Measurements from ENCODE around the gene GRIK5.

Gene GRIK5

DNA sequence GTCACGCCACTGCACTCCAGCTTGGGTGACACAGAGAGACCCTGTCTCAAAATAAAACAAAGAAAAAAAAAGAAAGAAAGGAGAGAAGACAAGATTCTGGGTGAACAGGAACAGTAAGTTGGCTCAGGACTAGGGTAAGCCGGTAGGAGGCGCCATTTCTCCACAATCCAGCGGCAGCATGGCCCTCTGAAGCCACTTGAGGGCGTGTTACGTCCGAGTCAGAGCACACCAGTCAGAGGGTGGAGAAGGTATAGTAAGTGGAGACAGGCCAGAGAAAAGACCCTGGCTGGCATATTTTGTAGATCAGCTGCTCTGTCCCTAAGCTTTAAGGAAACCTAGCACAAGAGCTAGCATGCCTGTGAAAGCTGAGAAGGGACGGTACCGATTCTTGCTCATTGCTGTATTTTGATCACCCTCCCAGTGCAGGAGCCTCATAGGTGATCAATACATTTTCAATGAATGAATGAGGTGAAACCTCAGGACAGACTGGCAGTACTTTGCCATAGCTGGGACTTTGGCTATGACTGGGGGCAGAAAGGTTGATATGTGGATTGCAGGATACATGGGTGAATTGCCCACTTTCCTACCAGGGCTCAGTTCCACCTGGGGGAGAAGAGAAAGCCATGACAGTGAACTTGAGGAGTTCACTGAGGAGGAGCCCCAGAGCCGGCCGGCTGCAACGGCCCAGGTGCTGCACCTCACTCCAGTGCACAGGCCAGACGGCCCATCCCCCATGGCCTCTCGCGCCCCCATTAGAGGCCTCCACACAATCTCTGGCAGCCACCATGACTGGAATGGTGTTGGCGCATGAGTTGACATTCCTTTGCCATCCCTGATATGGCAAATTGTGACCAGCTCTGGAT lies 38.8 kb upstream of the GRIK5 start (continued):
- TF ChIP-seq ZNF555 (tag by site-specific recombination; conservative IDR thresholded peaks at IDR 0.05) (no peak), ZNF518A (tag by site-specific recombination; conservative IDR thresholded peaks at IDR 0.05; ENCODE audit: low read depth) (no peak), ZNF544 (tag by site-specific recombination; IDR thresholded peaks at IDR 0.05) (no peak), HOXC10 (CRISPR knock-in tag; IDR thresholded peaks at IDR 0.05) (no peak), ZFHX2 (tag by site-specific recombination; conservative IDR thresholded peaks at IDR 0.05) (0 out of 2 replicates have a peak, but pooled peaks have one; percentile 5), ZNF76 (tag by site-specific recombination; IDR thresholded peaks at IDR 0.05; ENCODE audit: borderline replicate concordance, low read depth) (no peak)
- TF ChIP-seq, protein P1, sequence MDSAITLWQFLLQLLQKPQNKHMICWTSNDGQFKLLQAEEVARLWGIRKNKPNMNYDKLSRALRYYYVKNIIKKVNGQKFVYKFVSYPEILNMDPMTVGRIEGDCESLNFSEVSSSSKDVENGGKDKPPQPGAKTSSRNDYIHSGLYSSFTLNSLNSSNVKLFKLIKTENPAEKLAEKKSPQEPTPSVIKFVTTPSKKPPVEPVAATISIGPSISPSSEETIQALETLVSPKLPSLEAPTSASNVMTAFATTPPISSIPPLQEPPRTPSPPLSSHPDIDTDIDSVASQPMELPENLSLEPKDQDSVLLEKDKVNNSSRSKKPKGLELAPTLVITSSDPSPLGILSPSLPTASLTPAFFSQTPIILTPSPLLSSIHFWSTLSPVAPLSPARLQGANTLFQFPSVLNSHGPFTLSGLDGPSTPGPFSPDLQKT (IDR thresholded peaks at IDR 0.05; ENCODE audit: borderline replicate concordance, low read depth, low read length) = no peak
- TF ChIP-seq, protein P2, sequence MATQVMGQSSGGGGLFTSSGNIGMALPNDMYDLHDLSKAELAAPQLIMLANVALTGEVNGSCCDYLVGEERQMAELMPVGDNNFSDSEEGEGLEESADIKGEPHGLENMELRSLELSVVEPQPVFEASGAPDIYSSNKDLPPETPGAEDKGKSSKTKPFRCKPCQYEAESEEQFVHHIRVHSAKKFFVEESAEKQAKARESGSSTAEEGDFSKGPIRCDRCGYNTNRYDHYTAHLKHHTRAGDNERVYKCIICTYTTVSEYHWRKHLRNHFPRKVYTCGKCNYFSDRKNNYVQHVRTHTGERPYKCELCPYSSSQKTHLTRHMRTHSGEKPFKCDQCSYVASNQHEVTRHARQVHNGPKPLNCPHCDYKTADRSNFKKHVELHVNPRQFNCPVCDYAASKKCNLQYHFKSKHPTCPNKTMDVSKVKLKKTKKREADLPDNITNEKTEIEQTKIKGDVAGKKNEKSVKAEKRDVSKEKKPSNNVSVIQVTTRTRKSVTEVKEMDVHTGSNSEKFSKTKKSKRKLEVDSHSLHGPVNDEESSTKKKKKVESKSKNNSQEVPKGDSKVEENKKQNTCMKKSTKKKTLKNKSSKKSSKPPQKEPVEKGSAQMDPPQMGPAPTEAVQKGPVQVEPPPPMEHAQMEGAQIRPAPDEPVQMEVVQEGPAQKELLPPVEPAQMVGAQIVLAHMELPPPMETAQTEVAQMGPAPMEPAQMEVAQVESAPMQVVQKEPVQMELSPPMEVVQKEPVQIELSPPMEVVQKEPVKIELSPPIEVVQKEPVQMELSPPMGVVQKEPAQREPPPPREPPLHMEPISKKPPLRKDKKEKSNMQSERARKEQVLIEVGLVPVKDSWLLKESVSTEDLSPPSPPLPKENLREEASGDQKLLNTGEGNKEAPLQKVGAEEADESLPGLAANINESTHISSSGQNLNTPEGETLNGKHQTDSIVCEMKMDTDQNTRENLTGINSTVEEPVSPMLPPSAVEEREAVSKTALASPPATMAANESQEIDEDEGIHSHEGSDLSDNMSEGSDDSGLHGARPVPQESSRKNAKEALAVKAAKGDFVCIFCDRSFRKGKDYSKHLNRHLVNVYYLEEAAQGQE (tag by site-specific recombination; IDR thresholded peaks at IDR 0.05) = no peak
- TF ChIP-seq, protein P3, sequence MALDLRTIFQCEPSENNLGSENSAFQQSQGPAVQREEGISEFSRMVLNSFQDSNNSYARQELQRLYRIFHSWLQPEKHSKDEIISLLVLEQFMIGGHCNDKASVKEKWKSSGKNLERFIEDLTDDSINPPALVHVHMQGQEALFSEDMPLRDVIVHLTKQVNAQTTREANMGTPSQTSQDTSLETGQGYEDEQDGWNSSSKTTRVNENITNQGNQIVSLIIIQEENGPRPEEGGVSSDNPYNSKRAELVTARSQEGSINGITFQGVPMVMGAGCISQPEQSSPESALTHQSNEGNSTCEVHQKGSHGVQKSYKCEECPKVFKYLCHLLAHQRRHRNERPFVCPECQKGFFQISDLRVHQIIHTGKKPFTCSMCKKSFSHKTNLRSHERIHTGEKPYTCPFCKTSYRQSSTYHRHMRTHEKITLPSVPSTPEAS (tag by site-specific recombination; IDR thresholded peaks at IDR 0.05) = peak; percentile 38; the same call in 1 of the 2 replicates

GRCh38 chr19:42105368-42105767 lies 35.4 kb upstream of the GRIK5 start:
- ChIA-PET POLR2A (no interaction called here), CTCF (interaction anchor here (0.7 to 2.4 kb wide), 8 partner anchors 8 to 1665 kb away, joined by 3 to 18 read pairs (median 3); no protein-coding TSS in a partner anchor)
- Histone ChIP-seq H3K9me3 (ENCODE audit: control insufficient read depth, insufficient read depth, low read depth, low read length) (no peaks in the 10 kb centered on the region; the same call in 1 of the 2 replicates), H3K36me3 (ENCODE audit: control insufficient read depth in 2 of 2, insufficient read depth in 1 of 2, low read length in 2 of 2) (no peaks in the 10 kb centered on the region), H3K27ac (ENCODE audit: extremely low read depth, low read depth, low read length) (no peak overlapping the region), H3K4me3 (ENCODE audit: low read depth, low read length) (no peak overlapping the region), H3K4me1 (ENCODE audit: control insufficient read depth, insufficient read depth, low read length) (no peaks in the 10 kb centered on the region)
- TF ChIP-seq ZNF580 (tag by site-specific recombination; IDR thresholded peaks at IDR 0.05) (no peak), ZNF202 (tag by site-specific recombination; IDR thresholded peaks at IDR 0.05; ENCODE audit: borderline replicate concordance) (no peak), ZNF366 (tag by site-specific recombination; conservative IDR thresholded peaks at IDR 0.05) (no peak), ZBTB7A (tag by site-specific recombination; IDR thresholded peaks at IDR 0.05; ENCODE audit: low read depth) (no peak), ZNF707 (tag by site-specific recombination; IDR thresholded peaks at IDR 0.05) (no peak)
- TF ChIP-seq, protein P4, sequence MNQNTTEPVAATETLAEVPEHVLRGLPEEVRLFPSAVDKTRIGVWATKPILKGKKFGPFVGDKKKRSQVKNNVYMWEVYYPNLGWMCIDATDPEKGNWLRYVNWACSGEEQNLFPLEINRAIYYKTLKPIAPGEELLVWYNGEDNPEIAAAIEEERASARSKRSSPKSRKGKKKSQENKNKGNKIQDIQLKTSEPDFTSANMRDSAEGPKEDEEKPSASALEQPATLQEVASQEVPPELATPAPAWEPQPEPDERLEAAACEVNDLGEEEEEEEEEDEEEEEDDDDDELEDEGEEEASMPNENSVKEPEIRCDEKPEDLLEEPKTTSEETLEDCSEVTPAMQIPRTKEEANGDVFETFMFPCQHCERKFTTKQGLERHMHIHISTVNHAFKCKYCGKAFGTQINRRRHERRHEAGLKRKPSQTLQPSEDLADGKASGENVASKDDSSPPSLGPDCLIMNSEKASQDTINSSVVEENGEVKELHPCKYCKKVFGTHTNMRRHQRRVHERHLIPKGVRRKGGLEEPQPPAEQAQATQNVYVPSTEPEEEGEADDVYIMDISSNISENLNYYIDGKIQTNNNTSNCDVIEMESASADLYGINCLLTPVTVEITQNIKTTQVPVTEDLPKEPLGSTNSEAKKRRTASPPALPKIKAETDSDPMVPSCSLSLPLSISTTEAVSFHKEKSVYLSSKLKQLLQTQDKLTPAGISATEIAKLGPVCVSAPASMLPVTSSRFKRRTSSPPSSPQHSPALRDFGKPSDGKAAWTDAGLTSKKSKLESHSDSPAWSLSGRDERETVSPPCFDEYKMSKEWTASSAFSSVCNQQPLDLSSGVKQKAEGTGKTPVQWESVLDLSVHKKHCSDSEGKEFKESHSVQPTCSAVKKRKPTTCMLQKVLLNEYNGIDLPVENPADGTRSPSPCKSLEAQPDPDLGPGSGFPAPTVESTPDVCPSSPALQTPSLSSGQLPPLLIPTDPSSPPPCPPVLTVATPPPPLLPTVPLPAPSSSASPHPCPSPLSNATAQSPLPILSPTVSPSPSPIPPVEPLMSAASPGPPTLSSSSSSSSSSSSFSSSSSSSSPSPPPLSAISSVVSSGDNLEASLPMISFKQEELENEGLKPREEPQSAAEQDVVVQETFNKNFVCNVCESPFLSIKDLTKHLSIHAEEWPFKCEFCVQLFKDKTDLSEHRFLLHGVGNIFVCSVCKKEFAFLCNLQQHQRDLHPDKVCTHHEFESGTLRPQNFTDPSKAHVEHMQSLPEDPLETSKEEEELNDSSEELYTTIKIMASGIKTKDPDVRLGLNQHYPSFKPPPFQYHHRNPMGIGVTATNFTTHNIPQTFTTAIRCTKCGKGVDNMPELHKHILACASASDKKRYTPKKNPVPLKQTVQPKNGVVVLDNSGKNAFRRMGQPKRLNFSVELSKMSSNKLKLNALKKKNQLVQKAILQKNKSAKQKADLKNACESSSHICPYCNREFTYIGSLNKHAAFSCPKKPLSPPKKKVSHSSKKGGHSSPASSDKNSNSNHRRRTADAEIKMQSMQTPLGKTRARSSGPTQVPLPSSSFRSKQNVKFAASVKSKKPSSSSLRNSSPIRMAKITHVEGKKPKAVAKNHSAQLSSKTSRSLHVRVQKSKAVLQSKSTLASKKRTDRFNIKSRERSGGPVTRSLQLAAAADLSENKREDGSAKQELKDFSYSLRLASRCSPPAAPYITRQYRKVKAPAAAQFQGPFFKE (tag by site-specific recombination; IDR thresholded peaks at IDR 0.05; ENCODE audit: borderline replicate concordance) = no peak
